ENCODE data around the gene CUX1.
"Not testable (repeated sequence)": the region's sequence is repeated elsewhere in the genome, so short reads cannot be mapped to it uniquely, and the experiment has no call there.

GRCh38 chr7:101887352-101887751, 69.9 kb downstream of the CUX1 start:
- not testable (repeated sequence) for TF ChIP-seq CTCF, POLR2A (IDR thresholded peaks at IDR 0.05)
